22Rv1 (cell line): ENCODE measurements around the gene ERICH6.

Experiments used
- H3K27ac ChIP-seq: fragments of 450-650 bp; 2 replicates; pipeline ENCODE4 v1.5.1; 2017
- ZFX ChIP-seq: fragments of 450-650 bp; IDR thresholded peaks from 2 replicates; pipeline ENCODE4 v1.6.1; 2017; ENCODE audit warnings: antibody characterized with exemption, borderline replicate concordance
- TF ChIP-seq, protein P1 (sequence below): fragments of 450-650 bp; IDR thresholded peaks from 2 replicates; pipeline ENCODE4 v1.5.1; 2017; ENCODE audit warnings: mild to moderate bottlenecking

ERICH6 gene

GRCh38 chr3:150734795-150735119 lies 31.0 kb upstream of the ERICH6 start:
- H3K27ac ChIP-seq = no peak overlapping the region

DNA sequence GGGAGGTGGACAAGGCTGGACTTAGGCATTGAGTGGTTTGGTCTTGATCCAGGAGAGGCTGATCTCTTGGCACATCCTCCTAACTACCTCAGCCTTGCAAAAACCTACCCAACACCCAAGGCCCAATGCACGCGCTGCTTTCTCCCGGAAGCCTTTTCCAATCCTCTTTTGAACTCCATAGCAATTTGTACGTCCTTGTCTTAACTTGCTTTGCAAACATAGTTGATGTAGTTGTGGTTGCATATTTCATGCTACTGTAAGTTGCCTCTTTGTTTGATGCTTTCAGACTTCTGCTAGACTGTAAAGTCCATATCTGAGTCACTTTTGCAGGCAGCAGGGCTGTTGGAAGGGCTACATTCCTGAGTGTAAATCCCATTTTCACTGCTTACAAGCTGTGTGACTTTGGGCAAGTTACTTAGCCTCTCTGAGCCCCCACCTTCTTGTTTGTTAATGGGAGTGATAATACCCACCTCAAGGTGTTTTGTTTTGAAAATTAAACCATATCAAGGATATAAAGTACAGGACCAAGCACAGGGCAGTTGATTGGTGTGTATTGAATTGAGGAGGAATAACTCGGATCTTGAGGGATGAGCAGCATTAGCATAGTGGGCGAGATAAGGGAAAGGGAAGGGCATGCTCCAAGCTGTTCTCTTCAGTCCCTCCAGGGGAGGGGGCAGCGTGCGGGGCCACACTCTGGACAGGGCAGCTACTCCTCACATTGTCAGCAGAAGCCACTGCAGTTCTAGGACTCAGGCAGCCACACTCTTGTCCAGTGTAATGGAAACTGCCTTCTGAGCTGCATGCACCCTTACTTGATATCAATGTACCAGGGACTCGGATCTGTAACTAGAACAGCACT lies 30.4 kb upstream of the ERICH6 start:
- H3K27ac ChIP-seq = no peak overlapping the region
- TF ChIP-seq, protein P1, sequence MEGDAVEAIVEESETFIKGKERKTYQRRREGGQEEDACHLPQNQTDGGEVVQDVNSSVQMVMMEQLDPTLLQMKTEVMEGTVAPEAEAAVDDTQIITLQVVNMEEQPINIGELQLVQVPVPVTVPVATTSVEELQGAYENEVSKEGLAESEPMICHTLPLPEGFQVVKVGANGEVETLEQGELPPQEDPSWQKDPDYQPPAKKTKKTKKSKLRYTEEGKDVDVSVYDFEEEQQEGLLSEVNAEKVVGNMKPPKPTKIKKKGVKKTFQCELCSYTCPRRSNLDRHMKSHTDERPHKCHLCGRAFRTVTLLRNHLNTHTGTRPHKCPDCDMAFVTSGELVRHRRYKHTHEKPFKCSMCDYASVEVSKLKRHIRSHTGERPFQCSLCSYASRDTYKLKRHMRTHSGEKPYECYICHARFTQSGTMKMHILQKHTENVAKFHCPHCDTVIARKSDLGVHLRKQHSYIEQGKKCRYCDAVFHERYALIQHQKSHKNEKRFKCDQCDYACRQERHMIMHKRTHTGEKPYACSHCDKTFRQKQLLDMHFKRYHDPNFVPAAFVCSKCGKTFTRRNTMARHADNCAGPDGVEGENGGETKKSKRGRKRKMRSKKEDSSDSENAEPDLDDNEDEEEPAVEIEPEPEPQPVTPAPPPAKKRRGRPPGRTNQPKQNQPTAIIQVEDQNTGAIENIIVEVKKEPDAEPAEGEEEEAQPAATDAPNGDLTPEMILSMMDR = no peak
- no peak for TF ChIP-seq ZFX

More at GRCh38 chr3:150734795-150735119, 31.0 kb upstream of the ERICH6 start:
- TF ChIP-seq, protein P1 = no peak
- no peak for TF ChIP-seq ZFX

DNA sequence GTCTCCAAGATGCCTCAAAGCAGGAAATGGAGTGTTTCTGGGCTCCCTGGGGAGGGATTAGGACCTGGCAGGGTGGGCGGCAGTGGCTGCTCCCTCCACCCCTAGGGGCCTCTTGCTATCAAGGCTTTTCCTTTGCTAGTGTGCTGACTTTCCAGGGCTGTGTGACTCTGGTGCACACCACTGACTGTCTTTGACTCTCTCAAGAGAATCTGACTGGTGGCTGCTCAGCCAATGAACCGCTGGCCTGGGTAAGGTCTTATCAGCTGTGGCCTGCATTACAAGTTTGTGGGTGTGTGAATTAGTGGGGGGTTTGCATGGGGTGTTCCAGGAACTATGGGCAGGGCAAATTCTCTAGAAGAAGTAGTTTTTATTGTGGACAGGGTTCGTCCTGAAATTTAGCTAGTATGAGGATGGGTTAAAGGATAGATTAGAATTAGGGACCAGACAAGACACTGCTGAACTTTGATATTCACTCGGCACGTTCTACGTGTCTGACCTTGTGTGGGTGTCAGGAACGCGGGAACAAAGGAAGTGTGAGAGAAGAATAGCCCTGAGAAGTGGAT lies 29.7 kb upstream of the ERICH6 start:
- no peak overlapping the region for H3K27ac ChIP-seq
- TF ChIP-seq ZFX = no peak
- TF ChIP-seq, protein P1 = no peak

- TF ChIP-seq, protein P1 = no peak
- no peak for TF ChIP-seq ZFX
- H3K27ac ChIP-seq = no peak overlapping the region
Observed at GRCh38 chr3:150729682-150730360, 26.1 kb upstream of the ERICH6 start.

DNA sequence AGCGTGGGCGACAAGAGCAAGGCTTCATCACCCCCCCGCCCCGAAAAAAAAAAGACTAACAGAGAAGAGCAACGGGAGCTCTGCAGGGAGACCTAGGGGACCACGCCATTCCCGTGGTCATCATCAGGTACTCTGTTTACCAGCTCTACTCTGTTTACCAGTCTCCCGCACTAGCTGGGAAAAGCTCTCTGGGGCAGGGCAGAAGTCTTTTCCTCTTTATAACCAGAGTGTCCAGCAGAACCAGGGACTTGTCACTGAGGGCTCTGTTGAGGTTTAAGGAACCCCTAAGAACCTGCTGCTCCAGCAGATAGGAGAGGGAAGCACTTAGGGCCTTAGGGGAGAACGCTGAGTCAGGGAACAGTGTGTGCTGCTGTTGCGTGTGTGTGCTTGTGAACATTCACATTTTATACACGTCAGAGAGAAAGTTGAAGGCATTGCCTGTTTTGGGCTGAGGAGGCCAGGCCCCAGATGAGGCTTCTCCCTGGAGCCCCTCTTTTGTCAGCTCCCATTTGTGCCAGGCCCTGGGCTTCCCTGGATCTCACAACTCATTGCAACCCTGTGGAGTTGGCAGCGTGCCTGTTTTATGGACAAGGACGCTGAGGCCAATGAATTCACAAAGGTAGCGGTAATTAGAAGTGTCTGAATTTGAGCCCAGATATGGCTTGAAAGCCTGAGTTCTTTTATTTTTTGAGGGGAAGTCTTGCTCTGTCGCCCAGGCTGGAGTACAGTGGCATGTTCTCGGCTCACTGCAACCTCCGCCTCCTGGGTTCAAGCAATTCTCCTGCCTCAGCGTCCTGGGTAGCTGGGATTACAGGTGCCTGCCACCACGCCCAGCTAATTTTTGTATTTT lies 24.2 kb upstream of the ERICH6 start:
- no peak for TF ChIP-seq ZFX
- TF ChIP-seq, protein P1 = no peak
- H3K27ac ChIP-seq = no peak overlapping the region

- TF ChIP-seq ZFX = no peak
- TF ChIP-seq, protein P1 = no peak
- no peak overlapping the region for H3K27ac ChIP-seq
Observed at GRCh38 chr3:150725548-150725947, 21.8 kb upstream of the ERICH6 start.
